GM21390 (cell line): ENCODE data around the gene SMIM35.

Experiments used
- ATAC-seq: cut with Tn5 transposase; IDR thresholded peaks from one replicate; pipeline ENCODE4 v1.9.1; 2021; ENCODE audit not compliant: unreplicated experiment

Gene SMIM35

GRCh38 chr11:117966908-117967307 lies 119.9 kb downstream of the SMIM35 start:
- ATAC-seq = no peak

- no peak for ATAC-seq
Measured at GRCh38 chr11:117962826-117963225, 123.9 kb downstream of the SMIM35 start.

DNA sequence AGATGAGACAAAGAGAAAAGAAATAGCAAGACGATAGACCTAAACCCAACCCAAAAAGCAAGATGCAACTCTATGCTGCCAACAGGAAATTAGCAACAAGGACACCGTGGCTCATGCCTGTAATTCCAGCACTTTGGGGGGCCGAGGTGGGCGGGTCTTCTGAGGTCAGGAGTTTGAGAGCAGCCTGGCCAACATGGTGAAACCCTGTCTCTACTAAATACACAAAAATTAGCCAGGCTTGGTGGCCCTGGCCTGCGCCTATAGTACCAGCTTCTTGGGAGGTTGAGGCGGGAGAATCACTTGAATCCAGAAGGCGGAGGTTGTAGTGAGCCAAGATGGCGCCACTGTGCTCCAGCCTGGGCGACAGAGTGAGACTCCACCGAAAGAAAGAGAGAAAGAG lies 124.9 kb downstream of the SMIM35 start:
- no peak for ATAC-seq

DNA sequence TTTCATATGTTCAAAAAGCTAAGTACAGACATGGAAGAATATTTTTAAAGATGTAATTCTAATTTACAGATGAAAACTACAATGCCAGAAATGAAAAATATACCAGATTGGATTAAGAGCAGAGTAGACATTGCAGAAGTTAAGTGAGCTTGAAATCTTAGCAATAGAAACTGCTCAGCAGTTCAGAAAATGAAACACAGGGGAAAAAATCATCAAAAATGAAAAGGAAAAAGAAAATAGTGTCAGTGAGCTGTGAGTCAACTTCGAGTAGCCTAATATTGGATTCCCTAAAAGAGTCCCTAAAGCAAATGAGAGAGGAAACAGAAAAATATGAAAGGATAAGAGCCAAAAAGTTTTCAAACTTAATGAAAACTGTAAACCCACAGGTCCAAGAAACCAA lies 126.4 kb downstream of the SMIM35 start:
- ATAC-seq = no peak

- no peak for ATAC-seq
Measured at GRCh38 chr11:117959438-117960149, 127.2 kb downstream of the SMIM35 start.

DNA sequence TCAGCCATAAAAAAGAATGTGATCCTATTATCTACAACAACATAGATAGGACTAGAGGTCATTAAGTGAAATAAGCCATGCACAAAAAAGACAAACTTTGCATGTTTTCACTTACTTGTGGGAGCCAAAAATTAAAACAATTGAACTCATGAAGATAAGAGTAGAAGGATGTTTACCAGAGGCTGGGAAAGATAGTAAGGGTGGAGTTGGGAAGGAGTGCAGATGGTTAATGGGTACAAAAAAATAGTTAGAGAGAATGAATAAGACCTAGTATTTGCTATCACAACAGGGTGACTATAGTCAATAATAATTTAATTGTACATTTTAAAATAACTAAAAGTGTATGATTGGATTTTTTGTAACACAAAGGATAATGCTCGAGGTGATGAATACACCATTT lies 127.8 kb downstream of the SMIM35 start:
- ATAC-seq = no peak
